LoVo (cell line): ENCODE data around the gene CACNG8.
A peak's percentile ranks its signal among the peaks of the same experiment; 100 is the strongest.
"Not testable (repeated sequence)": the region's sequence is repeated elsewhere in the genome, so short reads cannot be mapped to it uniquely, and the experiment has no call there.

Experiments used
- DNase-seq: peaks from one replicate; pipeline ENCODE4 v3.0.0-alpha.2; 2016; ENCODE audit warnings: low spot score

The CACNG8 gene

DNA sequence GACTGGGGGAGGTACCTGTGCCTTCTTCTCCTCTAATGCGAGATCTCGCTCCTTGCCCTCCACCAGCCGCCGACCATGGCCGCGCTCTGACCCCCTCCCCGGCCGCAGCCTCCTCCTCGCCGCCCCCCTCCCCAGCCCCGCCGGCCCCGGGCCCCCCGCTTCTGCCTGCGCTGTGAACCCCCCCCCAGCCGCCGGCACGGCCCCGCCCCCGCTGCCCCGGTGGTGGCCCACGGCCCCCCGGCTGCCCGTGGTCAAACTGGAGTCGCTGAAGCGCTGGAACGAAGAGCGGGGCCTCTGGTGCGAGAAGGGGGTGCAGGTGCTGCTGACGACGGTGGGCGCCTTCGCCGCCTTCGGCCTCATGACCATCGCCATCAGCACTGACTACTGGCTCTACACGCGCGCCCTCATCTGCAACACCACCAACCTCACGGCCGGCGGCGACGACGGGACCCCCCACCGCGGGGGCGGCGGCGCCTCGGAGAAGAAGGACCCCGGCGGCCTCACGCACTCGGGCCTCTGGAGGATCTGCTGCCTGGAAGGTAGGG lies at the start of gene CACNG8:
TSS of gene CACNG8 (plus strand) at position 51 of the 545 bp plus-strand sequence.
- DNase-seq = no peak

DNA sequence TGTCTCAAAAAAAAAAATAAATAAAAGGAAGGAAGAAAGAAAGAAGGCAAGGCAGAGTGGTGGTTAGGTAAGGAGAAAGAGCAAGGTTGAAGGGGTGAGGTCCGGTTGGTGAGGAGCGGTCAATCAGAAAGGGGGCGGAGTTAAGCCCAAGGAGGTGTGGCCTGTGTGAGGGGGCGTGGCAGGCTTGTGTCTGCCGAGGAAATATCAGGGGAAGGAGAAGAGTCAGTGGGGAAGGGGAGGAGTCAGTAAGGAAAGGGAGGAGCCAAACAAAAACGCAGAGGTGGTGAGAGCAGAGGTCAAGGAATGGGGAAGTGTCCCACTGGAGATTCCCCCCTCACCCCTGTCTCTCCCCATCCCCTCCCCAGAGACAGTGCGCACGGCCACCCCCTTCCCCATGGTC lies 47.7 kb upstream of the CACNG8 start:
- DNase-seq = no peak

- no peak for DNase-seq
These were observed 46.7 kb upstream of the CACNG8 start for GRCh38 chr19:53916004-53916403.

GRCh38 chr19:53917356-53917755 lies 45.4 kb upstream of the CACNG8 start:
- no peak for DNase-seq

DNA sequence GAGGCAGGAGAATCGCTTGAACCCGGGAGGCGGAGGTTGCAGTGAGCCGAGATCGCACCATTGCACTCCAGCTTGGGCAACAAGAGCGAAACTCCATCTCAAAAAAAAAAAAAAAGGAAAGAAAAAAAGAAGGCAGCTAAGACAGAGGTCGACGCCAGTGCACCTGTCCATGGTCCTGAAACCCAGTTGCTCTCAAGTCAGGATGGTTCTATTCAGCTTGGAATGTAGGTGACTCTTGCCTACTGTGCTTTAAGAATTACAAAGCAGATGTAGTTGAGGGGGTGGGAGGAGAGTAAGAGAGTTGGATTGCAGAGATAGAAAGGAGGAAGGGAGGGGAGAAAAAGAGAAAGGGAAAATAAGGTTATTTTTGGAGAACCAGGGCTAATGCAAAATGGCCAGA lies 35.0 kb upstream of the CACNG8 start:
- peak; percentile 69 for DNase-seq

- no peak for DNase-seq
These were observed 26.7 kb upstream of the CACNG8 start for GRCh38 chr19:53936029-53936428.

DNA sequence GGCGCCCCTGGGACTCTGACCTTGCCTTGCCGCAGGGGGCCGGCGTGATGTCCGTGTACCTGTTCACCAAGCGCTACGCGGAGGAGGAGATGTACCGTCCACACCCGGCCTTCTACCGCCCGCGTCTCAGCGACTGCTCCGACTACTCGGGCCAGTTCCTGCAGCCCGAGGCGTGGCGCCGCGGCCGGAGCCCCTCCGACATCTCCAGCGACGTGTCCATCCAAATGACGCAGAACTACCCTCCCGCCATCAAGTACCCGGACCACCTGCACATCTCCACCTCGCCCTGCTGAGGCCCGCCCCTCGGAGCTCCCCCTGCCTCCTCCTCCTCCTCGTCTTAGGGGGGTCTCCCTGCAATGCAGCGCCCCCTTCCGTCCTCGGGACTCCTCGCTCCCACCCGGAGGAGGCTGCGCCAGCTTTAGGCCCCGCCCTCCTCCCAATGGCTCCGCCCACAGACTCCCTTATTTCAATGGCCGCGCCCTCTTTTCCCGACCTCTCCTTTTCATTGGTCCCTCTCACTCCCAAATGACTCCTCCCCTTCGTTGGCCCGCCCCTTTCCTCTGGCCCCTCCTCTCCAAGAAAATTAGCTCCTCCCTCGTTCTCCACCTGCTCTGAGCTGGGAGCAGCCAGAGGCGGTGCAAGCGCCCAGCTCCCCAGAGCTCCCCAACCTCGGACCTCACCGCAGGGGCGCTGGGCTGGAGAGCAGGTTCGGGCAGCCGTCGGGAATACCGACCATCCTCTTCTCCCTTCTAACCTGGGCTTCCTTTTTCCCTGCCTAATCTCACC lies 20.5 kb upstream of the CACNG8 start:
- no peak for DNase-seq

GRCh38 chr19:53944416-53944815 lies 18.3 kb upstream of the CACNG8 start:
- DNase-seq = no peak

DNA sequence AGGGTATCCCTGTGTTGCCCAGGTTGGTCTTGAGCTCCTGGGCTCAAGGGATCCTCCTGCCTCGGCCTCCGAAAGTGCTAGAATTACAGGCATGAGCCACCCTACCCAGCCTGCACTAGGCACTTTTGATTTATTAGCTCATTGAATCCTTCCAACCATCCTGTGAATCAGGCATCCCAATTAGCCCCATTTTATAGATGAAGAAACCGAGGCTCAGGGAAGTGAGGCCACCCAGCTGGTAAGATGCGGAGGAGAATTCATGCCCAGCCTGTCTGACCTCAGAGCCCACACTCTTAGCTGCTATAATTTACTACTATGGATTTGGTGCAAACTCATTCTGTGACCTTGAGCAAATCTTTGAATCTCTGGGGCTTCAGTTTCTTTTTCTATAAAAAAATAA lies 17.8 kb upstream of the CACNG8 start:
- DNase-seq = no peak

- DNase-seq = no peak
These were observed 17.3 kb upstream of the CACNG8 start for GRCh38 chr19:53945441-53945840.

- no peak for DNase-seq
These were observed 16.7 kb upstream of the CACNG8 start for GRCh38 chr19:53945998-53946397.

GRCh38 chr19:53947624-53948023 lies 15.1 kb upstream of the CACNG8 start:
- DNase-seq = no peak

DNA sequence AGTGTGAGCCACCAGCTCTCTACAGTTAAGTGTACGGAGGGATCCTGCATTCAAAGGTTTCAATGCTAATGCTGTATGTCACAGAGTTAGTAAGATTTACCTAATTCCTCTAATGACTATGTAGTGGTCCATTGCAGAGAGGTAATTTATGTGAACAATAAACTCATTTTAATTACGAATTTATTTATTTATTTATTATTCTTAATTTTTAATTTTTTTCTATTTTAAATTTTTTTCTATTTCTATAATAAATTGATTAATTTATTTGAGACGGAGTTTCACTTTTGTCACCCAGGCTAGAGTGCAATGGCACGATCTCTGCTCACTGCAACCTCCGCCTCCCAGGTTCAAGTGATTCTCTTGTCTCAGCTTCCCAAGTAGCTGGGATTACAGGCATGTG lies 14.1 kb upstream of the CACNG8 start:
- not testable (repeated sequence) for DNase-seq

GRCh38 chr19:53951436-53951835 lies 11.3 kb upstream of the CACNG8 start:
- no peak for DNase-seq

DNA sequence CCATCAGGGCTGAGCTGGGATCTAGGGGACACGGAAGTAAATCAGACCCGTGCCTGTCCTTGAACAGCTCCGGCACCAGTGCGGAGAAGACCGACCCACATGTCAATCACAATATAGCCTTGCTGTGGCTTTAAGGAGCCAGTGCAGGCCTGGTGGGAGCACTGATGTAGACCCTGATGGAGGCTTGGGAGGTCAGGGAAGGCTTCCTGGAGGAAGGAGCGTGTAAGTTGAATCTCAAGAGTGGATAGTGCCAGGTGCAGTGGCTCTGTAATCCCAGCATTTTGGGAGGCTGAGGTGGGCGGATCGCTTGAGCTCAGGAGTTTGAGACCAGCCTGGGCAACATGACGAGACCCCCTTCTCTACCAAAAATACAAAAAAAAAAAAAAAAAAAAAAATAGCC lies 10.8 kb upstream of the CACNG8 start:
- no peak for DNase-seq

GRCh38 chr19:53953383-53953782 lies 9.4 kb upstream of the CACNG8 start:
- DNase-seq = no peak

GRCh38 chr19:53957448-53958167 lies 5.1 kb upstream of the CACNG8 start:
- DNase-seq = no peak

DNA sequence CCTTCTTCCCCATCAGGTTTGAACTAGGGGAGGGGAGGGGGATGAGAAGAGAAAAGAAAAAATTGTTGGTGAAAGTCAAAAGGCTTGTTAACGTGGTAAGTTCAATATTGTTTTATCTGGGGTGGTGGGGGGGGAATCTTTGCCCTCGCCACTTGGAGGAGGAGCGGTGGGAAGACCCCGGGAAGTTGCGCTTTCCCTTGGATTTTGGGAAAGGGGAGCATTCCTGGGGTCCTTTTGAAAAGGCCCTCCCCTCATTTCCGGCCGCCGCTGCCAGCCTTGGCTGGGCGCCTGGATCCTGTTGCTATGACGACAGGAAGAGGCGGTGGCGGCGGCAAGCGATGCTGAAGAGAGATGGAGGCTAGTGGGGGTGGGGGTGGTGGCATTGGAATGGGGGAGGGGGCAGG lies 4.6 kb upstream of the CACNG8 start:
- no peak for DNase-seq

DNA sequence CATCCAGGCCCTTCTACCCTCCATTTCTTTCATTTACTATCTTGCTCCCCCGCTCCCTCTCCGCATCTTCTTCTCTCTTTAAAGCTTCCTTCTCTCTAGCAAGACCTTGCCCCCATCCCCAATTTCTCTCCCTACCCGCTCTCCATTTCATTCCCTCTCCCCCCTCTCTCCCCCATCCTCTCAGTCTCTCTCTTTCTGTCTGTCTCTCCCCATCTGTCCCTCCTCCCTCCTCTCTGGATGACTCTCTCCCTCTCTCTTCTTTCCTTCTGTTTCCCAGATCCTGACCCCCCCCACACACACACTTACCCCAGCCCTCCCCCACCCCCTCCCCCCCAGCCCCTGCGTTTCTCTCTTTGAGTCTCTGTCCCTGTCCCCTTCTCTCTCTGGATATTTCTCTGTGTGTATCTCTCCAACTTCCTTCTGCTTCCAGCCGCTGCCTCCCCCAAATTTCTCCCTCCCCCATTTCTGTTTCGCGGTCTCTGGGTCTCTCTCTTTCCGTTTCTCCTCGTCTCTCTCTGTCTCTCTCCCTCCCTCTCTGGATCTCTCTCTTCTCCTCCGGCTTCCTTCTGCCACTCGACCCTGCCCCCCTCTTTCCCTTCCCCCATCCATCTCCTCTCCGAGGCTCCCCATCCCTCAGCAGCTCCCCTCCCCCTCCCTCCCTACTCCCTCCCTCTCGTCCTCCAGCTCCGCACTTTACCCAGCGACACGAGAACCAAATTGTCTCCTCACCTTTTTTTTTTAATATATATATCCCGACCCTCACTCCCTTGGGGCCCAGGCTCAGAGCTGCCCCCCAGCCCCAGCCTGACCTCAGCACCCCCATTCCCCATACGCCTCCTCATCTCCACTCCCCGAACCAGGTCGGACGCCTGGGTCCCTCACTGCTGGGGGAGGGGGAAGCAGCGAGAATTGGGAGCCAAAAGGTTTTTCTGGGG lies 3.6 kb upstream of the CACNG8 start:
- no peak for DNase-seq

DNA sequence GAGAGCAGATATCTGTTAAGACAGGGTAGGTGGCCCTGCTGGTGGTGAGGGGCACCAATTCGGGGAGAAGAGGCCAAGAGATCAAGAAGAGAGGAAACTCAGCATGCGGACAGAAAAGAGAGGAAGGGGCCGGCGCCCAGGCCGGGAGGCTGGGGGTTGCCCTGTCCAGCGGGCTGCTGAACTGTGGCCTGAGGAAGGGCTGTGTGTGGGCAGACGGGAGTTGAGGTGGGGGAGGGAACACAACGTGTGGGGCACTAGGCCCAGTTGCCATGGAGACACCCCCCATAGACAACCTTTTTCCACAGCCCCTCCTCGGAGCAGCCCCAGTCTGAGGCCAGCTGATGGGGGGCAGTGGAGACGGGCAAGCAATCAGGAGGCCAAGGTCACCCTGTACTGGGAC lies 2.5 kb upstream of the CACNG8 start:
- no peak for DNase-seq

DNA sequence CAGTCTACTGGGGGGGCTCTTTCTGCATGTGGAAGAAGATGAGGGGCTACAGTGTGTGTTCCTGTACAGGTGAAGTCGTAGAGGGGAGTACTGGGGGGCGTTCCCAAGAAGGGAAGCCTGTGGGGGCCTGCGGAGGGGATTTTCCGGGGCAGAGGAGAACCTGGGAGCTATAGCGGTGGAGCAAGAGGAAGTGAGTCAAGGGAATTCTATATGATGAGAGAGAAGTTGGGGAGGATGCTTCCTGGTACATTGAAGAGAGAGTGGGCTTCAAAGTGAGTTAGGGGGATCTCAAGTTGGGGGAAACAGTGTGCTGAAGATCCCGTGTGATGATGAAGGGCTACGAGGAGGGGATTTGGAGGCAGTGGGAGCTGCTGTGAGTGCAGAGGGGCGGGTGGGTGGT lies 1.9 kb upstream of the CACNG8 start:
- no peak for DNase-seq
